H1 (cell line): ENCODE measurements around the gene RABL3. TPM values are rescaled to one million over a fixed set of nuclear protein-coding genes. Genes with fewer than 3 reads are reported as not detected.

Source experiments
- CTCF ChIA-PET: fragments of 300-600 bp; sonication (Branson Sonifier 250); formaldehyde crosslinking; loops from one replicate; lab custom pipeline; 2021; ENCODE audit not compliant: partially characterized antibody; lab: Charles Lee
- POLR2A ChIA-PET: fragments of 300-600 bp; sonication (Branson Sonifier 250); formaldehyde crosslinking; loops from one replicate; lab custom pipeline; 2021; ENCODE audit warnings: inconsistent platforms; ENCODE audit not compliant: partially characterized antibody; lab: Charles Lee
- DNase-seq, 2 experiments: peaks; one replicate each; pipeline versions ENCODE4 v3.0.0 to v3.0.0-alpha.2; 2010 to 2022; ENCODE audit warnings: low spot score in 2 of 2, low read depth in 1 of 2, mixed read lengths in 1 of 2
- FAIRE-seq: peaks from 2 replicates; lab custom pipeline; 2011; peaks lifted over from hg19 to GRCh38; lab: Jason Lieb, UNC
- H2AFZ ChIP-seq: 2 replicates; pipeline ENCODE4 v1.8.1; 2012; ENCODE audit warnings: low read length, inconsistent platforms
- H2AK5ac ChIP-seq: 2 replicates; pipeline ENCODE4 v1.6.1; 2013; ENCODE audit warnings: low read depth, low read length
- H2BK120ac ChIP-seq: replicated peaks from 2 replicates; pipeline ENCODE3; 2013; ENCODE audit warnings: low read depth, low read length, inconsistent platforms
- H2BK12ac ChIP-seq: 2 replicates; pipeline ENCODE4 v1.6.1; 2013; ENCODE audit warnings: low read depth, low read length
- H2BK15ac ChIP-seq: 2 replicates; pipeline ENCODE4 v1.6.1; 2013; ENCODE audit warnings: low read length
- H2BK20ac ChIP-seq: 2 replicates; pipeline ENCODE4 v1.6.1; 2013; ENCODE audit warnings: low read length
- H2BK5ac ChIP-seq: 2 replicates; pipeline ENCODE4 v1.6.1; 2013; ENCODE audit warnings: low read depth, low read length
- H3K14ac ChIP-seq: 2 replicates; pipeline ENCODE4 v1.6.1; 2013; ENCODE audit warnings: inconsistent platforms; ENCODE audit not compliant: insufficient read length
- H3K18ac ChIP-seq: 2 replicates; pipeline ENCODE4 v1.6.1; 2013; ENCODE audit warnings: low read length; ENCODE audit errors: extremely low read depth
- H3K23ac ChIP-seq: 2 replicates; pipeline ENCODE4 v1.6.1; 2013; ENCODE audit warnings: inconsistent platforms; ENCODE audit not compliant: insufficient read length
- H3K23me2 ChIP-seq: 2 replicates; pipeline ENCODE4 v1.6.1; 2013; ENCODE audit warnings: low read depth, low read length
- H3K27ac ChIP-seq: 2 replicates; pipeline ENCODE4 v1.6.1; 2011; ENCODE audit warnings: low read depth, low read length, inconsistent platforms
- H3K27me3 ChIP-seq, 4 experiments: replicated peaks in 1 of 4; 1 replicate in 1 of 4; 2 replicates in 3 of 4; pipeline versions ENCODE4 v1.6.1 to v1.8.1; 2011 to 2013; ENCODE audit warnings: low read length in 3 of 4, mild to moderate bottlenecking in 3 of 4, inconsistent platforms in 2 of 4, mixed read lengths in 2 of 4, moderate library complexity in 1 of 4; ENCODE audit not compliant: control insufficient read depth in 3 of 4, insufficient read depth in 3 of 4; ENCODE audit errors: extremely low read depth in 1 of 4
- H3K36me3 ChIP-seq, 4 experiments: 2 replicates each; pipeline versions ENCODE4 v1.6.1 to v1.8.1; 2011 to 2013; ENCODE audit warnings: mild to moderate bottlenecking in 4 of 4, low read length in 3 of 4, moderate library complexity in 2 of 4, control low read depth in 1 of 4, inconsistent platforms in 1 of 4; ENCODE audit not compliant: insufficient read depth in 4 of 4, control insufficient read depth in 2 of 4
- H3K4ac ChIP-seq: replicated peaks from 2 replicates; pipeline ENCODE3; 2013; ENCODE audit warnings: low read length, low read depth, mixed read lengths, inconsistent platforms; ENCODE audit not compliant: insufficient read length
- H3K4me1 ChIP-seq, 4 experiments: replicated peaks in 1 of 4; 1 replicate in 1 of 4; 2 replicates in 3 of 4; pipeline versions ENCODE4 v1.6.1 to v1.8.1; 2011 to 2013; ENCODE audit warnings: low read length in 3 of 4, inconsistent platforms in 2 of 4, mixed read lengths in 1 of 4; ENCODE audit not compliant: insufficient read depth in 4 of 4, control insufficient read depth in 3 of 4
- H3K4me2 ChIP-seq, 2 experiments: 2 replicates each; pipeline versions ENCODE4 v1.6.1 to v1.8.1; 2011 to 2013; ENCODE audit warnings: low read depth in 2 of 2, low read length in 2 of 2, control low read depth in 1 of 2, inconsistent platforms in 1 of 2, mild to moderate bottlenecking in 1 of 2; ENCODE audit not compliant: insufficient read depth in 1 of 2
- H3K4me3 ChIP-seq, 4 experiments: fragments of 200-600, 300-600 bp in 1 of 4; sonication (generic), shearing (Covaris generic), sonication (Bioruptor Twin) in 1 of 4; 2 replicates each; pipeline versions ENCODE4 v1.5.1 to v1.8.1; 2011 to 2016; ENCODE audit warnings: low read length in 4 of 4, low read depth in 3 of 4, control low read depth in 2 of 4, inconsistent platforms in 2 of 4, mild to moderate bottlenecking in 2 of 4, mixed read lengths in 1 of 4, moderate library complexity in 1 of 4; ENCODE audit not compliant: insufficient read depth in 2 of 4; ENCODE audit errors: extremely low read depth in 1 of 4
- H3K56ac ChIP-seq: replicated peaks from 2 replicates; pipeline ENCODE3; 2013; ENCODE audit warnings: low read depth, mild to moderate bottlenecking, mixed read lengths, low read length, inconsistent platforms; ENCODE audit not compliant: insufficient read length
- H3K79me1 ChIP-seq: 2 replicates; pipeline ENCODE4 v1.6.1; 2013; ENCODE audit warnings: low read depth, low read length, control low read depth
- H3K79me2 ChIP-seq, 2 experiments: 2 replicates each; pipeline versions ENCODE4 v1.6.1 to v1.8.1; 2012 to 2013; ENCODE audit warnings: low read length in 2 of 2, mild to moderate bottlenecking in 2 of 2, inconsistent platforms in 1 of 2; ENCODE audit not compliant: insufficient read depth in 2 of 2, control insufficient read depth in 1 of 2
- H3K9ac ChIP-seq, 4 experiments: replicated peaks in 1 of 4; 1 replicate in 1 of 4; 2 replicates in 3 of 4; pipeline versions ENCODE4 v1.6.1 to v1.8.1; 2011 to 2013; ENCODE audit warnings: low read depth in 3 of 4, low read length in 3 of 4, control low read depth in 2 of 4, mild to moderate bottlenecking in 2 of 4, moderate library complexity in 2 of 4, inconsistent platforms in 1 of 4; ENCODE audit errors: extremely low read depth in 1 of 4
- H3K9me3 ChIP-seq, 2 experiments: 2 replicates each; pipeline versions ENCODE4 v1.6.1 to v1.8.1; 2012 to 2013; ENCODE audit warnings: mild to moderate bottlenecking in 2 of 2, moderate library complexity in 2 of 2, control low read depth in 1 of 2, inconsistent platforms in 1 of 2, low read depth in 1 of 2, low read length in 1 of 2, mixed read lengths in 1 of 2; ENCODE audit not compliant: insufficient read depth in 2 of 2
- H4K20me1 ChIP-seq, 2 experiments: replicated peaks in 1 of 2; 2 replicates each; pipeline versions ENCODE3 to v1.8.1; 2011 to 2013; ENCODE audit warnings: inconsistent platforms in 2 of 2, low read length in 2 of 2, mild to moderate bottlenecking in 1 of 2; ENCODE audit not compliant: insufficient read depth in 2 of 2, control insufficient read depth in 1 of 2
- H4K5ac ChIP-seq: 2 replicates; pipeline ENCODE4 v1.6.1; 2013; ENCODE audit warnings: low read length, low read depth, mixed read lengths, inconsistent platforms; ENCODE audit not compliant: insufficient read length
- H4K8ac ChIP-seq: 2 replicates; pipeline ENCODE4 v1.8.0; 2013; ENCODE audit warnings: mild to moderate bottlenecking, moderate library complexity, low read length, inconsistent platforms; ENCODE audit not compliant: insufficient read depth; ENCODE audit errors: extremely low read depth
- H4K91ac ChIP-seq: replicated peaks from 2 replicates; pipeline ENCODE3; 2013; ENCODE audit warnings: low read length, mixed read lengths, inconsistent platforms; ENCODE audit not compliant: insufficient read length
- ATF3 ChIP-seq: IDR thresholded peaks from 2 replicates; pipeline ENCODE4 v1.6.1; 2011; ENCODE audit warnings: low read depth, mild to moderate bottlenecking, low read length; ENCODE audit not compliant: insufficient read depth
- CEBPB ChIP-seq: IDR thresholded peaks from 2 replicates; pipeline ENCODE4 v1.6.1; 2012; ENCODE audit warnings: low read depth, low read length
- GABPA ChIP-seq: IDR thresholded peaks from 2 replicates; pipeline ENCODE4 v1.6.1; 2011; ENCODE audit warnings: mild to moderate bottlenecking, low read length, moderate library complexity, borderline replicate concordance; ENCODE audit not compliant: insufficient read depth
- JUN ChIP-seq: IDR thresholded peaks from 2 replicates; pipeline ENCODE4 v1.6.1; 2011; ENCODE audit warnings: low read depth, mild to moderate bottlenecking, improper control_type of control experiment, low read length
- JUND ChIP-seq: IDR thresholded peaks from 2 replicates; pipeline ENCODE4 v1.6.1; 2011; ENCODE audit warnings: mild to moderate bottlenecking, improper control_type of control experiment, low read length
- KDM1A ChIP-seq: fragments of 200-600, 300-600 bp; sonication (generic); IDR thresholded peaks from 2 replicates; pipeline ENCODE4 v1.7.1; 2016; ENCODE audit warnings: mild to moderate bottlenecking, low read length, borderline replicate concordance
- POLR2AphosphoS5 ChIP-seq: IDR thresholded peaks from 2 replicates; pipeline ENCODE4 v1.6.1; 2011; ENCODE audit warnings: low read depth, low read length
- RNF2 ChIP-seq: fragments of 200-900, 300-1000 bp; sonication (generic); IDR thresholded peaks from 2 replicates; pipeline ENCODE4 v1.7.1; 2016; ENCODE audit warnings: borderline replicate concordance, low read depth, mild to moderate bottlenecking, antibody characterized with exemption, low read length; ENCODE audit not compliant: poor library complexity, severe bottlenecking; ENCODE audit errors: missing control alignments
- RXRA ChIP-seq: IDR thresholded peaks from 2 replicates; pipeline ENCODE4 v1.6.1; 2011; ENCODE audit warnings: low read depth, mild to moderate bottlenecking, low read length, moderate library complexity; ENCODE audit not compliant: insufficient read depth
- TBP ChIP-seq: IDR thresholded peaks from 2 replicates; pipeline ENCODE4 v1.6.1; 2011; ENCODE audit warnings: low read depth, low read length, improper control_type of control experiment
- USF2 ChIP-seq: IDR thresholded peaks from 2 replicates; pipeline ENCODE4 v1.6.1; 2011; ENCODE audit warnings: low read length, improper control_type of control experiment
- WGBS, 2 experiments: shearing (Covaris generic) in 1 of 2; methylation state at CpG; one replicate each; pipeline versions ENCODE4 v1.1.6 to v1.1.7; 2013 to 2015; ENCODE audit warnings: low lambda C conversion rate in 2 of 2, mixed read lengths in 2 of 2, inconsistent platforms in 1 of 2, low coverage in 1 of 2, missing lambda C conversion rate in 1 of 2; ENCODE audit not compliant: insufficient replicate concordance in 2 of 2, insufficient coverage in 1 of 2, insufficient read length in 1 of 2; ENCODE audit errors: extremely low coverage in 1 of 2, missing lambda C conversion rate in 1 of 2; 5-methylcytosine and 5-hydroxymethylcytosine counted together
- polyA plus RNA-seq, 7 experiments: library from polyadenylated mRNA; depleted of rRNA in 3 of 7; stranded (reverse) in 5 of 7; unstranded in 2 of 7; fragments of >200 nt in 5 of 7; fragments of 200-250 nt in 2 of 7; gene quantifications; 1 replicate in 5 of 7; 2 replicates in 1 of 7; 4 replicates in 1 of 7; pipeline versions ENCODE4 v1.2.1 to v1.2.3, GENCODE V29; 2011 to 2013; ENCODE audit warnings: missing spikeins in 2 of 7, mixed read lengths in 2 of 7
- total RNA-seq: library from RNA; stranded (reverse); fragmentation: NEBNext Ultra II Directional; extraction: Animal tissue kit (Norgen Biotek cat#: 25700); gene quantifications from 2 replicates; pipeline ENCODE4 v1.2.1, GENCODE V29; 2021

RABL3 gene
- total and polyA plus RNA-seq, 2 of the 8 experiments (the other 6 are each of a cell fraction or from before 2014, with no cell fraction given): 4.4 to 19.2 TPM

GRCh38 chr3:120641696-120642246 lies 100.5 kb downstream of the RABL3 start:
- H3K4me3 ChIP-seq: no peak overlapping the region
- peak overlapping the region; percentile 17; the same call in 1 of the 2 replicates for H2BK12ac ChIP-seq
- no peak overlapping the region for H3K56ac ChIP-seq
- no peaks in the 10 kb centered on the region for H3K4me1 ChIP-seq
- no peak overlapping the region for H3K23ac ChIP-seq
- peaks cover 0 to 3% of the 10 kb centered on the region in 2 experiments; a peak in 1 of 4 replicates for H3K9me3 ChIP-seq
- H3K27me3 ChIP-seq: no peaks in the 10 kb centered on the region
- TF ChIP-seq RNF2 (no peak), KDM1A (no peak), GABPA (no peak), USF2 (no peak), ATF3 (no peak), JUN (no peak), POLR2AphosphoS5 (no peak), TBP (no peak), CEBPB (no peak), JUND (no peak), RXRA (no peak)
- WGBS, 2 experiments: 97% methylated on average over 2 of the region's 2 CpGs; no CpG with 5 or more reads in 1 of the 2 experiments
- H4K20me1 ChIP-seq: no peaks in the 10 kb centered on the region
- no peak overlapping the region for H3K27ac ChIP-seq
- no peak overlapping the region for H2BK120ac ChIP-seq
- no peaks in the 10 kb centered on the region; a peak in 1 of 8 replicates for H3K36me3 ChIP-seq
- no peak overlapping the region for H4K8ac ChIP-seq
- H2BK15ac ChIP-seq: no peak overlapping the region
- H3K4ac ChIP-seq: no peak overlapping the region
- no peak overlapping the region for H4K5ac ChIP-seq
- CTCF ChIA-PET: interaction anchor here (0.8 to 1.4 kb wide), 2 partner anchors 8 to 205 kb away, joined by 3 to 8 read pairs; no protein-coding TSS in a partner anchor
- no peak overlapping the region for H3K14ac ChIP-seq
- POLR2A ChIA-PET: interaction anchor here (1.0 kb wide), 1 partner anchor 10 kb away, joined by 3 read pairs; no protein-coding TSS in a partner anchor
- no peaks in the 10 kb centered on the region for H3K79me2 ChIP-seq
- H2BK5ac ChIP-seq: no peak overlapping the region
- no peak overlapping the region for H3K9ac ChIP-seq
- no peaks in the 10 kb centered on the region for H3K23me2 ChIP-seq
- FAIRE-seq (no peak), DNase-seq (no peak)
- H3K18ac ChIP-seq: no peak overlapping the region
- H3K4me2 ChIP-seq: no peak overlapping the region
- H2AK5ac ChIP-seq: no peak overlapping the region
- no peak overlapping the region for H4K91ac ChIP-seq
- H3K79me1 ChIP-seq: no peaks in the 10 kb centered on the region
- 0 out of 2 replicates have a peak overlapping the region, but pooled peaks have one; percentile 23 for H2AFZ ChIP-seq
- H2BK20ac ChIP-seq: no peak overlapping the region
